B cell (primary cell): Measurements from ENCODE around the gene ZFP57. TPM values are rescaled to one million over a fixed set of nuclear protein-coding genes. Genes with fewer than 3 reads are reported as not detected.

Experiments used
- ATAC-seq: fragments of 200-7000 bp; cut with Tn5 transposase; one replicate; pipeline ENCODE4 v1.10.0; 2021; ENCODE audit warnings: low read depth, mild to moderate bottlenecking, moderate number of reproducible peaks, moderate library complexity
- CTCF ChIA-PET: fragments of 350-600 bp; sonication (Branson Sonifier 250); formaldehyde crosslinking; loops from one replicate; lab custom pipeline; 2021; ENCODE audit warnings: antibody characterized with exemption, inconsistent platforms; lab: Charles Lee
- POLR2A ChIA-PET: fragments of 350-600 bp; sonication (Branson Sonifier 250); formaldehyde crosslinking; loops from one replicate; lab custom pipeline; 2021; ENCODE audit warnings: antibody characterized with exemption; lab: Charles Lee
- DNase-seq: peaks from one replicate; pipeline ENCODE4 v3.0.0; 2013
- H2AFZ ChIP-seq: 2 replicates; pipeline ENCODE4 v1.6.1; 2012; ENCODE audit warnings: mild to moderate bottlenecking, low read depth, low read length; ENCODE audit not compliant: insufficient read depth, poor library complexity, severe bottlenecking
- H3K27ac ChIP-seq, 2 donors: 1 replicate in 1 of 2; 2 replicates in 1 of 2; pipeline ENCODE4 v1.5.1; 2012 to 2013; ENCODE audit warnings: low read length in 2 of 2, mild to moderate bottlenecking in 2 of 2, moderate library complexity in 1 of 2
- H3K27me3 ChIP-seq, 4 experiments: fragments of 200-600 bp in 1 of 4; sonication (generic) in 1 of 4; replicated peaks in 1 of 4; 1 replicate in 2 of 4; 2 replicates in 2 of 4; pipeline versions ENCODE4 v1.6.1 to v1.7.0; 2013 to 2016; ENCODE audit warnings: low read length in 3 of 4, mild to moderate bottlenecking in 2 of 4, mixed read lengths in 1 of 4, moderate library complexity in 1 of 4; ENCODE audit not compliant: insufficient read depth in 4 of 4, control insufficient read depth in 3 of 4; ENCODE audit errors: control extremely low read depth in 1 of 4
- H3K36me3 ChIP-seq, 2 experiments: replicated peaks in 1 of 2; 1 replicate in 1 of 2; 2 replicates in 1 of 2; pipeline versions ENCODE4 v1.6.1 to v1.7.1; 2013; ENCODE audit warnings: low read length in 1 of 2; ENCODE audit not compliant: insufficient read depth in 2 of 2, control insufficient read depth in 1 of 2; ENCODE audit errors: control extremely low read depth in 1 of 2, extremely low read depth in 1 of 2
- H3K4me1 ChIP-seq, 2 donors: fragments of 200-600 bp in 1 of 2; sonication (generic) in 1 of 2; 1 replicate in 1 of 2; 2 replicates in 1 of 2; pipeline versions ENCODE4 v1.5.1 to v1.6.1; 2013 to 2017; ENCODE audit warnings: low read length in 2 of 2; ENCODE audit not compliant: control insufficient read depth in 2 of 2, insufficient read depth in 2 of 2
- H3K4me2 ChIP-seq: replicated peaks from 2 replicates; pipeline ENCODE3; 2012; ENCODE audit warnings: mild to moderate bottlenecking, low read depth, low read length; ENCODE audit not compliant: poor library complexity, severe bottlenecking
- H3K4me3 ChIP-seq, 5 experiments: fragments of 200-600 bp in 1 of 5; sonication (generic) in 1 of 5; 1 replicate in 3 of 5; 2 replicates in 2 of 5; pipeline versions ENCODE4 v1.5.1 to v1.7.0; 2011 to 2016; ENCODE audit warnings: low read length in 4 of 5, mild to moderate bottlenecking in 4 of 5, low read depth in 2 of 5, control low read depth in 1 of 5, moderate library complexity in 1 of 5; ENCODE audit not compliant: insufficient read depth in 1 of 5; ENCODE audit errors: control extremely low read depth in 1 of 5, extremely low read depth in 1 of 5
- H3K79me2 ChIP-seq: fragments of 200-600 bp; sonication (generic); one replicate; pipeline ENCODE4 v1.6.0; 2016; ENCODE audit warnings: low read length; ENCODE audit not compliant: control insufficient read depth, insufficient read depth
- H3K9ac ChIP-seq: fragments of 200-600 bp; sonication (generic); 2 replicates; pipeline ENCODE4 v1.6.1; 2017; ENCODE audit warnings: mild to moderate bottlenecking, low read length, moderate library complexity
- H3K9me3 ChIP-seq, 3 donors: one replicate each; pipeline versions ENCODE4 v1.6.1 to v1.7.1; 2013; ENCODE audit warnings: low read length in 2 of 3; ENCODE audit not compliant: control insufficient read depth in 2 of 3, insufficient read depth in 1 of 3; ENCODE audit errors: control extremely low read depth in 1 of 3
- H4K20me1 ChIP-seq: 2 replicates; pipeline ENCODE4 v1.6.0; 2012; ENCODE audit warnings: mild to moderate bottlenecking, low read length; ENCODE audit not compliant: insufficient read depth, control insufficient read depth, poor library complexity, severe bottlenecking
- H3K27ac Mint-ChIP-seq: one replicate; pipeline ENCODE4 v1.8.0; 2021; ENCODE audit warnings: mixed read lengths
- H3K27me3 Mint-ChIP-seq: one replicate; pipeline ENCODE4 v1.8.0; 2021; ENCODE audit warnings: mixed read lengths
- H3K4me1 Mint-ChIP-seq: one replicate; pipeline ENCODE4 v1.8.0; 2021; ENCODE audit warnings: mixed read lengths
- H3K4me3 Mint-ChIP-seq: one replicate; pipeline ENCODE4 v1.8.0; 2021; ENCODE audit warnings: mixed read lengths
- H3K9me3 Mint-ChIP-seq: one replicate; pipeline ENCODE4 v1.8.0; 2022; ENCODE audit warnings: mixed read lengths; ENCODE audit not compliant: insufficient read depth
- CTCF ChIP-seq: fragments of 200-600 bp; IDR thresholded peaks from one replicate; pipeline ENCODE4 v1.8.0; 2022; ENCODE audit warnings: antibody characterized with exemption, mild to moderate bottlenecking
- EZH2 ChIP-seq: IDR thresholded peaks from 2 replicates; pipeline ENCODE4 v1.6.1; 2012; ENCODE audit warnings: borderline replicate concordance, low read depth, mild to moderate bottlenecking, moderate library complexity, low read length; ENCODE audit not compliant: insufficient read depth, poor library complexity, severe bottlenecking
- WGBS: methylation state at CpG from one replicate; pipeline ENCODE4 v1.1.5; 2013; ENCODE audit warnings: missing lambda C conversion rate; ENCODE audit not compliant: insufficient coverage; 5-methylcytosine and 5-hydroxymethylcytosine counted together
- intact Hi-C: fragments of 100-400 bp; cut with micrococcal nuclease; formaldehyde crosslinking; loops from one replicate; pipeline ENCODE4 v1.10.0; 2022
- polyA plus RNA-seq: library from polyadenylated mRNA; depleted of rRNA; stranded (reverse); fragments of >200 nt; gene quantifications from 2 replicates; pipeline ENCODE4 v1.2.3, GENCODE V29; 2012
- total RNA-seq, 2 donors: library from RNA; stranded (reverse); fragments of 120-200 nt in 1 of 2; gene quantifications; 1 replicate in 1 of 2; 2 replicates in 1 of 2; pipeline versions ENCODE4 v1.2.3 to v1.2.4, GENCODE V29; 2013 to 2022

The ZFP57 gene
- total and polyA plus RNA-seq, 2 donors (not counting 1 experiment from before 2014, with no cell fraction given): 0.39 to 5.0 TPM

GRCh38 chr6:29631860-29632731, 48.9 kb downstream of the ZFP57 start:
- H3K27me3 Mint-ChIP-seq: no peaks in the 10 kb centered on the region
- no peaks in the 10 kb centered on the region for H3K9me3 ChIP-seq
- H3K4me2 ChIP-seq: peak overlapping the region; percentile 98
- peak overlapping the region in 1 of 2 donors; percentile 86 for H3K27ac ChIP-seq
- CTCF ChIA-PET: interaction anchor here (1.7 to 13.5 kb wide), 2 partner anchors 13 to 19 kb away, joined by 5 to 226 read pairs; no protein-coding TSS in a partner anchor
- peaks cover 33 to 69% of the 10 kb centered on the region in 2 donors for H3K4me1 ChIP-seq
- H3K4me3 ChIP-seq: peak overlapping the region in 4 of 5 experiments; percentile 90 to 96 (median 94)
- peak overlapping the region; percentile 91 for H3K9ac ChIP-seq
- peak overlapping the region; percentile 98 for H2AFZ ChIP-seq
- peaks cover 0 to 6% of the 10 kb centered on the region in 2 experiments for H3K36me3 ChIP-seq
- peak overlapping the region; percentile 82 for H3K27ac Mint-ChIP-seq
- no peaks in the 10 kb centered on the region for H3K9me3 Mint-ChIP-seq
- POLR2A ChIA-PET: interaction anchor here (0.5 to 3.1 kb wide), 6 partner anchors 18 to 1552 kb away, joined by 4 to 30 read pairs (median 6); partner anchors contain the start of gene ZNF165
- 4% methylated on average over 44 of the region's 53 CpGs for WGBS
- peak; percentile 85 for DNase-seq
- peak; percentile 63 for ATAC-seq
- H3K79me2 ChIP-seq: peaks cover 15% of the 10 kb centered on the region
- peaks cover 68% of the 10 kb centered on the region for H3K4me1 Mint-ChIP-seq
- no peak for TF ChIP-seq CTCF
- TF ChIP-seq EZH2: no peak
- intact Hi-C loops: no loop called here
- H3K4me3 Mint-ChIP-seq: peak overlapping the region; percentile 87
- H4K20me1 ChIP-seq: peaks cover 22% of the 10 kb centered on the region
- no peaks in the 10 kb centered on the region for H3K27me3 ChIP-seq
